ACHN (cell line): ENCODE data around the gene PTCH2.

Source experiments
- DNase-seq: peaks from one replicate; pipeline ENCODE4 v3.0.0-alpha.2; 2015
- in situ Hi-C: cut with HindIII; loops from 2 replicates; pipeline ENCODE4 v1.10.0; 2017; ENCODE audit warnings: low sequenced_read_pairs, low pct_ligation_motif_present, low pct_unique_long_range_greater_than_20kb

The PTCH2 gene

DNA sequence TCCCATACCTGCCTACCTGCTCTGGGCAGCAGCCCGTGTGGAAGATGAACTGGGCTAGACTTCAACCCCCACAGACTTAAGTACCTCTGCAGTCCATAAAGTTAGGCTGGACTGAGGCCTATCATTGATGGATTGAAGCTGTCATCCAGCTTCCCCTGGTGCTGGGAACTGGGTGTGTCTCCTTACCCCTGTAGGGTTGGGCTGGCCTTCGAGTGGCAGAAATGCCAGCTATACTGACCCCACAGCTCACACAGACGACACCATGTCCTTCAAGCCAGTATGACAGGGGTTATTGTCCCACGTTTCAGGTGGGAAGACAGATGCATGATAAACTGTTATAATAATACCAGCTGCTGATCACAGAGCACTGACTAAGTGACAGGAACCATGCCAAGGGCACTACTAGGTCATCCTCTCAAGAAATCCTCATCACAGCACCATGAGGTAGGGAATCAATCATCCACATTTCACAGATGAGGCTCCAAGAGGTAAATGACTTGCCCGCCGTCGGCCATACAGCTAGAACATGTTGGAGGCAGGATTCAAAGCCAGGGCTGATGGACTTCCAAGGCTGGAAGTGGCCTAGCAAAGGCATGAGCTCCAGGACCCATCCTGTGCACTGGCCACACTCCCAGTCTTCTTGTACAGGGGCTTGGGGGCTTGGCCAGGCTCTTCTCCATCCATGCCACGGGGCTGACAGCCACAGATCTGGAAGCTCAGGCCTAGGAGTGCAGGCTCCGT is 54.8 kb downstream of the PTCH2 start, which contains the start of gene BEST4:
Gene BEST4 (minus strand): TSS at position 51 of the 741 bp plus-strand sequence. CDS start 465 bp downstream, outside the sequence.
- in situ Hi-C loops = no loop called here
- no peak for DNase-seq

DNA sequence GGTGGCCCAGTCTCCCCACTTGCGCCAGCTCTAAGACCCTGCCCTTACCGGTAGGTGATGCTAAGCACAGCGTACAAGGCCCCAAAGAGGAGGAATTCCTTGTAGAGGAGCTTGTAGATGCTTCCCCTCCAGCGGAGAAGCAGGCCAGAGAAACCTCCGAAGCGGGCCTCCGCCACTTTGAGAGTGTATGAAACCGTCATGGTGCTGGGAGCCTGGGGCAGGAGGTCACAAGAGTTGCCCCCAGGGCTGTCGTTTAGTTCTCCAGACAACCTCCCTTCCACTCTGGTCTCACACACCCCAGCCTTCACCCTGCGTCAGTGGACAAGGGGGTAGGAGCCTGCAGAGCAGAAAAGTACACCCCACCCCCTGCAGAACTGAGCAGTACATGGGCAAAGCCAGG is 55.5 kb downstream of the PTCH2 start:
- DNase-seq = no peak
- in situ Hi-C loops = no loop called here

DNA sequence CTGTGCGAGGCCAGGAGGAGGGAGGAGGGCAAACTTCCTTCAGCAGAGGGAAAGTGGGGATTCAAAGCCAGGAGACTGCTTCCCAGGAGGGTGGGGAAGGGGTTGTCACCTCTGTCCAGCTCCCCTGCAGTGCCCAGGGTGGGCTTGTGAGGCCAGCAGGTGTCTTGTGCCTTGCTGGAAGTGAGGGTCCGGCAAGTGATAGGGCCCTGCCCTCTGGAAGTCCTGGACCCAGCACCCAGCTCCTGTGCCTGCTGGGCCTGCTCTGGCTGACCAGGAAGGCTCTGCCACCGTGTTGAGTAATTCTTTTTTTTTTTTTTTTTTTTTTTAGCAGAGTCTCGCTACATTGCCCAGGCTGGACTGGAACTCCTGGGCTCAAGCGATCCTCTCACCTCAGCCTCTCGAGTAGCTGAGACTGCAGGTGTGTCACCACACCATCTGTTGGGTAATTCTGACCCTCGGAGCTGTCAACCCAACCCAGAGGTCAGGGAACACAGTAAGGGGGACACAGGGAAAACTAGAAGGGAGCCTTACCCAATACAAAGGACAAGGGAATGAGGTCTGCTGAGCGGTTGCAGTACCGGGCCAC is 56.1 kb downstream of the PTCH2 start:
- in situ Hi-C loops = no loop called here
- DNase-seq = no peak

DNA sequence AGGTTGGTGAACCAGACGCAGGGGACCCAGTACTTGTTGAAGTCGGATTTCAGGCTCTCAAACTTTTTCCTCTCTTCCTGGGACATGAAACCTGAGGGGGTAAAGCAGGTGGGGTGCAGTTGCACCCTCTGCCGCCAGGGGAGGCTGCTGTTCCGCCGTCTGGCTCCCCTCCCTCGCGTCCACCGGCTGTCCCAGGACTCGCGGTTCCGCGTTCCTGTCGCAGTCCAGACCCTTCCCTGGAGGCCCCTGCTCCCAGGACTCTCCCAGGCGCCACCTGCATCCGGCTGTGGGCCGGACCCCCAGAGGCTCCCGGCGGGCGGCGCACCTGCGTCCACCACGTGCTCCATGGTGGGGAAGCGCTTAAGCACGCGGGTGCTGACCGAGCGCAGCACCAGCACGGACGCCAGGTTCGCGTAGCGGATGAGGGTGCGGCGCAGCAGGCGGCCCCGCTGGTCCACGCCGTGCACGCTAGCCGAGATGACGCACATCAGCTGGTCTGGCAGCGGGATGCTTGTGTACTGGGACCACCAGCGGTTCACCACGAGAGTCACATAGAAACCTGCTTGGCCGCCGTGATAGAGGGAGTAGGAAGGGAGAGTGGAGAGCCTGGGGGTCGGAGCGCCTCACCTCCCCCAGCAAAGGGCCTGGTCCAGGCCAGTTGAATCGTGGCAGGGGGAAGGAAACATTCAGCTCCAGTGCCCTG is 56.8 kb downstream of the PTCH2 start:
- DNase-seq = no peak
- in situ Hi-C loops = no loop called here

DNA sequence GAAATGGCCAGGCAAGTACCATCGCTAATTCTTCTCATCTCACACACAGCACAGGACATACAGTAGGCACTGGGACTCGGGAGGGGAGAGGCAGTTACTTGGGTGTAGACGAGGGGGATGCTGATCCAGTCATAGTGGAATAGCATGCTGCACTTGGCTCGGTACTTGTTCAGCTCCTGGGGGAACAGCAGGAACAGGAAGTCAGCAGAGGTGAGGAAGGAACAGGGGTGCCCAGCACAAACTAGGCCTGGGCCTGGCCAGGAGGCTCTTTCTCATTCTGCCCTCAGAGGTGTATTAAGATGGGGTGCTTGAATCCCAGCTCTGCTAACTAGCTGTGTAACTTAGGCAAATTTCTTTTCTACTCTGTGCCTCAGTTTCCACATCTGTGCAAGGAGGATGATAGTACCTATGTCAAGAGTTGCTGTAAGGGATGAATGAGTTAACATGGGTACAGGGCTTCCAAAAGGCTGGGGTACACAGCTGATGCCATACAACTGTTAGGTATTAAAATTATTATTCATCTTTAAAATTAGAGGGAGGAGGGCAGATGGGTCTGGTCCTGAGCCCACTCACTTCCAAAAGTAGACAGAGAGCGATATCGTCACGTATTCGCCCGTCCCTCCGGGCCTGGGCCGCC is 57.4 kb downstream of the PTCH2 start:
- no peak for DNase-seq
- in situ Hi-C loops = no loop called here

DNA sequence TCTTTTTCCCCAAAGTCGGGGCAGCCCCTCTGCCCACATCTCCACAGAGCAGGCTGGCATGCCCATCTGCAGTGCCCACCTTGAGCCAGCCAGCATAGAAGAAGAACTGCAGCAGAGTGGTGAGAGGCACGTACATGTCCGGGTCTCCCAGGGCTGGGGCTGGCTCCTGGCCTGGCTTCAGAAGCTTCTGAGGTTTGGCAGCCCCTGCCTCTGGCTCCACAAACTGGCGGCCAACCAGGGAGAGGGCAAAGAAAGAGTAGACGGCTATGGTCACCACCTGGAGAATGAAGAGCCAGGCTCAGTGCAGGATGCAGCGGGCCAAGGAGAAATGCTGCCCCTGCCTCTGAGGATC is 58.0 kb downstream of the PTCH2 start:
- DNase-seq = no peak
- in situ Hi-C loops = no loop called here

DNA sequence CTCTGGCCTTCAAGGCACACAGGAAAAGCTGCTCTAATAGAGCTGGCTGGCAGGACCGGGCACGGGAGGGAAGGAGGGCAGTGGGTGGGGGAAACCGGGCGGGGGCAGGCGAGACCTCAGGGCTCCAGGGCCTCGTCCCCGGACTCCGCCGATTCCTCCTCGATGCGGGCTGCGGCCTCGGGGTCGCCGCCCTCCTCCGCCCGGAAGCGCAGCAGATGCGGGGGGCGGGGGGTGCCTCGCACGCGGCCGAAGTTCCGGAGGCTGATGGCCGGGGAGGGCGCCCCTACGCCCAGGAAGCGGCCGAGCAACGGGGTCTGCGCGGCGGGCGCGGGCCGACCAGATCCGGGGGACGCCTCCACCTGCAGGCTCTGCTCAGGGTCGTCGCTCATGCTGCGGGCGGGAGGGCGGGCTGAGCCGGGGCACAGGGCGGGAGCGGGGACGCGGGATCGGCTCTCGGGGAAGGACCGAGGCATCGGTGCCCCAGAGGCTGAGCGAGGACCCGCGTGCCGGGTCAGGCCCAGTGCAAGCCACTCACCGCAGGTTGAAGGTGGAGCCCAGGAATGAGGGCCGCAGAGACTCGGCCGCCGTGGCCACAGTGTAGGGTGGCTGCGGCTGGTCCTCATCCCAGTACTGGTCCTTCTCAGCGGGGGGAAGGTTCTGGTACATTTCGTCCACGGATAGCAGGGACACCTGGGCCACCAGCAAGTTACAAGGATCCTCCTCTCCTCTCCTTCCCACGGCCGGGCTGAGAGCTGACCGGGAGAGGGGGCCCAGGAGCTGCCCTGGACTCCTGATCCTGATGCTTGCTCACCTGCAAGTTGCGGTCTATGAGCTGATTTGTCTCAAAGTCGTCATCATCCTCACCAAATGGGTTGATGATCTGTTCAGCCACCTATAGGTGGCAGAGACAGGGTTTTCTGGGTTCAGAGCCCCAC is 58.7 kb downstream of the PTCH2 start:
- in situ Hi-C loops = no loop called here
- peak; percentile 26 for DNase-seq

DNA sequence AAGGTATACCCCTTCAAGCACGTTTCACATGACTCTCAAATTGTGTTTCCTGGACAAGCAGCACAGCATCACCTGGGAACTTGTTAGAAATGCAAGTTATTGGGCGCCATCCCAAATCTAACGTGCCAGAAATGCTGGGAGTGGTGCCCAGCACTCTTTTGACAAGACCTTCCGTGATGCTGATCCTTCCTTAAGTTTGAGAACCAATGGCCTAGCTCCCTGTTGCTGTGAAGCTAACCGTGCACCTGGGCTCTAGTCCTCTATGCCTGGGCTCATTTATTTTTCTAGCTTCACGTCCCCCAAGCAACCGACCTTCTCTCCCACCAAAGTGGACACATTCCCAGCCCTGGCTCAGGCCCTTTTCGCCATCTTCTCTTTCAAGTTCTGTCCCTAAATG is 59.4 kb downstream of the PTCH2 start:
- in situ Hi-C loops = no loop called here
- no peak for DNase-seq

DNA sequence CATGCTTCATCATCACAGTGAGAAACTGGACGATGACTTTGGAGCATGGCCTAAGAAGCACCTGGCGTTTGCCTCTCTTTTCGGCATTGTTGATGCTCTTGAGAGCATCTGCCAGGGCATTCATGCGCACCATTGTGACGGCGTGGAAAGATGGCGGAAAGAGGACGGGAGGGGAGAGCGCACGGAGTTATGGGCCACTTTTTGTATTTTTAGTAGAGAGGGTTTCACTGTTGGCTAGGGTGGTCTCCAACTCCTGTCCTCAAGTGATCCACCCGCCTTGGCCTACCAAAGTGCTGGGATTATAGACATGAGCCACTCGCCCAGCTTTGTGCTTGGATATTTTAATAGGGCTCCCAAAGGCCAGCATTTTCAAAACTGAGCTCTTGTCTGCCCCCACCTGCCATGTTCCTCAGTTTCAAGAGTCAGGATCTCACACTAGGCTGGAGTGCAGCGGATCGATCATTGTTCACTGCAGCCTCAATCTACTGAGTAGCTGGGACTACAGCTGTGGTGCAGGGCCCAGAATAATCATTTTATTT is 62.4 kb downstream of the PTCH2 start:
- in situ Hi-C loops = no loop called here
- DNase-seq = no peak

DNA sequence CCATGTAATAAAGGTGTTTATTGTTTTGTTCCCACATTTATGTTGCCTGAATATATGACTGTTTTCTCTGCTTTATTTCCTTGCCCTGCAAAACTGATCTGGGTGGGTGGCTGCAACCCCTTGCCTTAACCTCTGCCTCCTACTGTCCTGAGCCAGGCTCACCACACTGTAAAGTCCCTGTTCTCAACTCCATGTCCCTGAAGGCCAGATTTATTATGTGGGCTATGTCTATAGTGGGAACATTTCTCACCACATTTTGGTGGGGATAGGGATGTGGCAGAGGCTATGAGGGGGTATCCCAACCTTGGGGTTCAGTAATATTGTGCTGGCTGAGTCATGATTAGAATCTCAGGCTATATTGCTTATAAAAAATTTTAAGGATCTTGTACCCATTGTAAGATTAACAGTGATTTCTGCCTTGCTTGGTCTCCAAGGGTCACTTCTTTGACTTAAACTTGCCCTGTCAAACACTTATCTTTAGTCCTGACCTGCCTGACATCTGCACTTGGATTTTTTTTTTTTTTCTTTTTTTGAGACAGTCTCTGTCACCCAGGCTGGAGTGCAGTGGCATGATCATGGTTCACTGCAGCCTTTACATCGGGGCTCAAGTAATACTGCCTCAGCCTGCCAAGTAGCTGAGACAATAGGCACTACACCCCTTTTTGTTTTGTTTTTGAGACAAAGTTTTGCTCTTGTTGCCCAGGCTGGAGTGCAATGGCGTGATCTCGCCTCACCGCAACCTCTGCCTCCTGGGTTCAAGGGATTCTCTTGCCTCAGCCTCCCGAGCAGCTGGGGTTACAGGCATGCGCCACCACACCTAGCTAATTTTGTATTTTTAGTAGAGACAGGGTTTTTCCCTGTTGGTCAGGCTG is 64.1 kb downstream of the PTCH2 start:
- in situ Hi-C loops = no loop called here
- DNase-seq = no peak

DNA sequence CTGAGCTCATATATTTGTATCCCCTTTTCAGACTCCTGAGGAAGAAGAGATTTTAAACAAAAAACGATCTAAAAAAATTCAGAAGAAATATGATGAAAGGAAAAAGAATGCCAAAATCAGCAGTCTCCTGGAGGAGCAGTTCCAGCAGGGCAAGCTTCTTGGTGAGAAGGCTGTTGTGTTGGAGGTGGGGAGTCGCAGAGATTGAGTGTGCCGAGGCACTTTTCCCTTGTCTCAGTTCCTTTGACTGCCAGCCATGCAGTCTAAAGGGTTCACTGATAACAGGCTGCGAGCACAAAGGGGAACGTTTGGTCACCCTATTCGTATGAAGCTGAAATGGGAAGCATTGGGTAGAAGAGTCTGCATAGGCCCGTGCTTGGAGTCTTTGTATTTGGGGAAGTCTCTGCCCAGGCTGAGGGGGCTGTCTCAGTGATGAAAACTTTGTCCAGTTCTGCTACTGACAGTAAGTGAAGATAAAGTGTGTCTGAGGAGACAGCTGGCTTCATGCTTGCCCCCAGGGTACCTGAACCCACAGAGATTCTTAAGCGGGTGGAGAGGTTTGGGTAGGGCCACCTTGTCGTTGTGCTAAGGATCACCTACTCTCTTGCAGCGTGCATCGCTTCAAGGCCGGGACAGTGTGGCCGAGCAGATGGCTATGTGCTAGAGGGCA is 65.0 kb downstream of the PTCH2 start:
- DNase-seq = no peak
- in situ Hi-C loops = no loop called here

DNA sequence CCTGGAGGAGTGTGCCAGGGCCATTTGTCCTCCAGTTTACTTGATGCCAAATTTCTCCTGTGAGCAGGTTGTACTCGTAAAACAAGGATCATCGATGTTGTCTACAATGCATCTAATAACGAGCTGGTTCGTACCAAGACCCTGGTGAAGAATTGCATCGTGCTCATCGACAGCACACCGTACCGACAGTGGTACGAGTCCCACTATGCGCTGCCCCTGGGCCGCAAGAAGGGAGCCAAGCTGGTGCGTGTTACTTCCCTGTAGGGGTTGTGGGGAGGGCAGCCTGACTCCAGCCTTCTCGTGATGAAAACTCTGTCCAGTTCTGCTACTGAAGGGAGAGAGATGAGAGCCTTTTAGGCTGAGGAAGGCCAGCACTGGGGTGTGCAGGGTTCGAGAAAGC is 65.5 kb downstream of the PTCH2 start:
- no peak for DNase-seq
- in situ Hi-C loops = no loop called here

DNA sequence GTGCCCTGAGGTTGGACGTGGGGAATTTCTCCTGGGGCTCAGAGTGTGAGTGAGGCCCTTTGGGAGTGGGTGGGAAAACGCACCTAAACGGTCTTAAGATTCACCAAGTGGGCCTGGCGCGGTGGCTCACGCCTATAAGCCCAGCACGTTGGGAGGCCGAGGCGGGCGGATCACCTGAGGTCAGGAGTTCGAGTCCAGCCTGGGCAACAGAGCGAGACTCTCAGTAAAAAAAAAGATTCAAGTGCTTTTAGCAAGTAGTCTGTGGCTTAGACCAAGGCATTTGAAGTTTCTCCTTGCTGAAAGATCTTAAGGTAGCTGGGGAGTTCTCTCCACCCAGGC is 66.4 kb downstream of the PTCH2 start:
- in situ Hi-C loops = no loop called here
- DNase-seq = no peak

DNA sequence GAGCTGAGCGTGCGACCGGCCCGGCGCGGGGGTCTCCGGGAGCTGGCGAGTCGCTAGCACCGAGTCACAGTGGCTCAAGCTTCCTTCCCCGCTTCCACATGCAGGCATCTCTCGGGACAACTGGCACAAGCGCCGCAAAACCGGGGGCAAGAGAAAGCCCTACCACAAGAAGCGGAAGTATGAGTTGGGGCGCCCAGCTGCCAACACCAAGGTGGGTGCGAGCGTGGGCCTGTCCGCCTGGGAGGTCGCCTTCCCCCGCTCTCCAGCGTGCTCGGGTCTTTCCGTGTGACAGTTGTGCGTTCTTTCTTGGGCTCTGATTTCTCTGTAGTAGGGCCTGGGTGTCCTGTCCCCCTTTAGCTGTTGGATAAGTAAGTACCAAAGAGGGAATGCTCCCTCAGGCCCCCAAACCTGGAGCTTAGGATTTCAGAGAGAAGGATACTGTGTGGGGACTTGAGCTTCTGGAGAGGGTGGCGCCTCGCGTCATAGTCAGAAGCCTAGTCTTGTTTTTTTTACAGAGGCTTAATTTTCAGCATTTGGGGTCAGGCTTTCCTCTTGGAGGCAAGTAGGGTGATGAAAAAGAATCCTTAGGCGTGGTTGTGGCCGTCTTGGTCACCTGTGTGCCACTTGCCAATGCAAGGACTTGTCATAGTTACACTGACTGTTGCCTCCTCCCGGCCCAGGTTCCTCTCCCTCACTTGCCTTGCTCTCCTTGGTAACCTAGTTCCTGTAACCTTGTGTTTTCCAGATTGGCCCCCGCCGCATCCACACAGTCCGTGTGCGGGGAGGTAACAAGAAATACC is 66.9 kb downstream of the PTCH2 start:
- DNase-seq = no peak
- in situ Hi-C loops = no loop called here

DNA sequence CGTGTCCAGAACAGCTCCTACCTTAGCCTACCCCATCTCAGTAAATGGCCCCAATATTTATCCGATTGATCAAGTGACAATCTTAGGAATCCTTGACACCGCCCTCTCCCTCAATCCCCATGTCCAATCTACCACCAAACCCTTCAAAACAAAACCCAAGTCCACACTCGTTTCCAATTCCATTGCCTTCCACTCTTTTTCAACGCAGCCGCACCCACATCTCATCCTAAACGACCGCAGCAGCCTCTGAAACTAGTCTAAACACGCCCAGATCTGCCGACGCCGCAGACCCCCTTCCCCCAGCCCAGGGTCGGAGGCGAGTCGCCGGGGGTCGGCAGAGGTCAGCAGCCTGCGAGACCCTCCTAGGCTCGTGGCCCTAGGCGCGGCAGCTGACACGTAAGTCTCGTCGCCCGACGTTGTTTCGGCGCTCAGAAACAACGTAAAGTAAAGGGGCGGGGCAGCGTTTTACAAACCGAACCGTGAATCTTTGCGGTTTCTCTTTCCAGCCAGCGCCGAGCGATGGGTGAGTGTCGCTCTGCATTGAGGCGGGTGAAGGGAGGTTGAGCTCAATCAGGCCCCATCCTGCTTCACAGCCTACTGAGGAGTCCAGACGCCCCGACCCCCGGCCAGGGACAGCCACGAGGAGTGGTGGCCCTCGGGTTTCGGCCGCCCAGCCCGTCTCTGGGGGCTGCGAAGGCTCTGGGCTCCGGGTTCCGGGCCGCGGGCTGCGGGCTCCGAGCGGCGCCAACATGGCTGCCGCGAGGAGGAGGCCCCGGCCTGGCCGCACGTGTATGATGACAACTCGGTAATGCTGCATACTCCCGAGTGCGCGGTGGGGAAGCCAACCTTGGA is 67.7 kb downstream of the PTCH2 start, which contains the start of gene RPS8:
Gene RPS8 (plus strand): TSS at position 463 of the 852 bp plus-strand sequence. CDS start 57 bp downstream, at position 520.
- in situ Hi-C loops = no loop called here
- DNase-seq = peak; percentile 93
